Ureter (tissue), 1 donor: ENCODE results near the gene CNTNAP2. TPM values are rescaled to one million over a fixed set of nuclear protein-coding genes. Genes with fewer than 3 reads are reported as not detected.
"Not testable (repeated sequence)": the region's sequence is repeated elsewhere in the genome, so short reads cannot be mapped to it uniquely, and the experiment has no call there.

Source experiments
- DNase-seq: peaks from one replicate; pipeline ENCODE4 v3.0.0-alpha.2; 2020; ENCODE audit warnings: low spot score
- total RNA-seq: library from RNA; stranded (reverse); gene quantifications from one replicate; pipeline ENCODE4 v1.2.4, GENCODE V29; 2023
- donor health status: DM: yes; HTN: yes; CAD: no.

Gene CNTNAP2
- total RNA-seq, 1 donor from 2014 or later, result 0.21 TPM

- DNase-seq, result no peak
Observed at GRCh38 chr7:148022832-148023231, 1906.2 kb downstream of the CNTNAP2 start.

GRCh38 chr7:148026713-148027112 is 1910.1 kb downstream of the CNTNAP2 start:
- no peak for DNase-seq

GRCh38 chr7:148028165-148028564 is 1911.6 kb downstream of the CNTNAP2 start:
- no peak for DNase-seq

- no peak for DNase-seq
Observed at GRCh38 chr7:148031019-148031418, 1914.4 kb downstream of the CNTNAP2 start.

DNA sequence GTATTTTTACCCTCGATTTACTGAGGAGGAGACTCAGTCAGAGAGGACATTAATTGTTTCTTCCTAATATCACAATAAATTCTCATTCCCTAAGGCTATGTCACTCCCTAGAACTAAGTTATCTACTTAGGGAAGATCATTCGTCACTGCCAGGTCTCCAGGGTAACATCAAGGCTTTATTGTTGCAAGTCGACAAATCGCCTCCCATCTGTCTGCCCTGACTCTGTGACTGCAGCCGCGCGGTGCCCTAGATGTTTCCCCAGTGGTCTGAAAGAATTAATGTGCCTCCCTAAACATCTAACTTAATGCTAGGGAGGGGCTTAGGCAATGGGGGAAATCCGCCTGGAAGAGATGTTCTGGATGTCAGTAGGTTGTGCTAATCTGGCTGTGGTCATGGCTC is 1915.2 kb downstream of the CNTNAP2 start:
- DNase-seq, result no peak

DNA sequence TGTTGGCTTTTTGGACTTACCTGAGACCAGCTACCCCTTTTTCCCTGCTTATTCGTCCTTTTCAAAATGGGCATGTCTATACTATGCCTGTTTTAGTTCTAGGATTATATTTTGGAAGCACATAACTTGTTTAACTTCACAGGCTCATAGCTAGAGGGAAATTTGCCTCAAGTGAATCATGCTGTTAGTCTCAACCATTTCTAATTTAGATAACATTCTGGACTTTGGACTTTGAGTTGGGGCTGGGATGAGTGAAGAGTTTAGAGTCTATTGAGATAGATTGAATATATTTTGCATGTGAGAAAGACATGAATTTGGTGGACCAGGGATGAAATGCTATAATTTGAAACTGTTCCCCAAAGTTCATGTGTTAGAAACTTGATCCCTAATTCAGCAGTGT is 1919.3 kb downstream of the CNTNAP2 start:
- DNase-seq, result no peak

DNA sequence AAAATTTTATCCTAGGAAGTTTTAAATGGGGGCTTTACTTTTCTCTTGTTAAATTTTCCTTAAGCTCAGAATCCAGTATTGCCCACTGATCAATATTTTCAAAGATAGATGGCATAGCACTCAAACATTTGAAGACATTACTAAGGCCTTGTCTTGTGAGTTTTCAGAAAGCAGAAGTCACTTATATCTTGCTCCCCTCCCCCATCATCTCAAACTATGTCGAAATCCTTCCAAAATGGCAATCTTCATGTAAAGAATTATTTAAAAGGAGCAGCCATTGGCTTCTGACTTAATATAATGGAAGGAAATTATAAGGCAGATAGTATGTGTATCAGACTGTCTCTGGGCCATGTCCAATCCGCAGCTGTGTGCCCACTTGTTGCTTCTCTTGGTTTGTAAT is 1920.4 kb downstream of the CNTNAP2 start:
- DNase-seq, result no peak

- DNase-seq, result no peak
Observed at GRCh38 chr7:148041156-148041555, 1924.6 kb downstream of the CNTNAP2 start.

DNA sequence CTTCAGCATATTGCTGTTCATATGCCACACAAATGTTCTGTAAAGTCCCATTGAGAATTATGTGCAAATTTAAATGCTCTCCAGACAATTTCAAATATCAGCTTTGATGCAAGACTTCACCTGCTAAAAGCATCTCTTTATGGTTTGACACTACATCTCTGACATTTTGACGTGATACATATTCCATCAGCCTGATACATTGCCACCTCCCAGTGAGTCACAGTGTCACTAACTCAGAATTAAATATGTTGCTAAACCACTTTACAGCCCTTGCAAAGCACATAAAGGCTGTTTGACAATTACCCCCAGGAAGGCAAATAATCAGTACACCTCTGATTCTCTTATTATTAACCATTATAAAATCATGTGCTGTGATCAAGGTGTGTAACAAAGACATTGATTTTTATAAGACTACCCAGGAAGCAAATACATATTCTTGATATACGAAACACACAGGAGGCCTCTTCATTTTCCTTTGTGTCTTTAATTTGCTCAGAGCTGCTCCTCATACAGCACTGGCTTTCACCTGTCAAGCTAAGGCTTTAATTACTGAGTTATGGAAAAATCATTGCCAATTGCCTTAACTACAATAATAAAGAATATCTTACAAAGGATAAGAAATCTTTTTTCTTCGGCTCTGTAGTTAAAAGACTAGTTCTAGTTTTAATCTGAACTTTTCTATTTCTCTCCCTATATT is 1926.5 kb downstream of the CNTNAP2 start:
- no peak for DNase-seq

DNA sequence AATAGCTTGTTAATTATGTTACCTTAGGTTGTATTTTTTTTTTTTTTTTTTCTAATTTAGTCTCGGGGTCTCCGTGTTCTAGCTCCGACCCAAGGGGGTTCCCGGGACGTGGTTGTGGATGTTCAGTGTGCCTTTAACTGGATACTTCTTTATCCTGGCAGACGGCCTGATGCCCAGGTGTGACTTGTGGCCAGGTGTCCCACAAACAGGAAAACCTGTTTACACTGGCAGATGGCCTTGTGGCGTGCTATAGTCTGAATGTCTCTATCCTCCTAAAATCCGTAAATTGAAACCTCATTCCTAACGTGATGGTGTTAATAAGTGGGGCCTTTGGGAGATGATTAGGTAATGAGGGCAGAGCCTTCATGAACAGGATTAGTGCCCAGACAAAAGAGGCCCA is 1927.6 kb downstream of the CNTNAP2 start:
- DNase-seq, result no peak

DNA sequence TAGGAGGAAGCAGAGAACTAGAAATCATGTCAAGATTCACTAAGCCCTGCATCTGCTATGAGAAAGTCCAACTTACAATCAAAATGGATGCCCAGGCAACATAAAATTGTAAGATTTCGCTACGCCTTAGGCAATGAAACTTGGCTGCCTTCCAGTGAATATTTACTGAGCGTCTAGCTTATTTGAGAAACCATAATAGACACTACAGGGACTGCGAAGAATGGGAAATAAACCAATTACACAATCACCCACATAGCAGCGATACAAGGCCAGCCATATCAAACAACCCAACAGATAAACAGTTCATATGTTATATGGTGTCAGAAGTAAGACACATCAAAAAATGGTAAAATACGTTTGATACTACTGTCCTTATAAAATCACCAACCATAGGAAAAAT is 1928.9 kb downstream of the CNTNAP2 start:
- DNase-seq, result no peak

GRCh38 chr7:148049068-148049467 is 1932.5 kb downstream of the CNTNAP2 start:
- DNase-seq, result no peak

- no peak for DNase-seq
Observed at GRCh38 chr7:148050492-148051158, 1934.0 kb downstream of the CNTNAP2 start.

- DNase-seq, result no peak
Observed at GRCh38 chr7:148056406-148056805, 1939.8 kb downstream of the CNTNAP2 start.

DNA sequence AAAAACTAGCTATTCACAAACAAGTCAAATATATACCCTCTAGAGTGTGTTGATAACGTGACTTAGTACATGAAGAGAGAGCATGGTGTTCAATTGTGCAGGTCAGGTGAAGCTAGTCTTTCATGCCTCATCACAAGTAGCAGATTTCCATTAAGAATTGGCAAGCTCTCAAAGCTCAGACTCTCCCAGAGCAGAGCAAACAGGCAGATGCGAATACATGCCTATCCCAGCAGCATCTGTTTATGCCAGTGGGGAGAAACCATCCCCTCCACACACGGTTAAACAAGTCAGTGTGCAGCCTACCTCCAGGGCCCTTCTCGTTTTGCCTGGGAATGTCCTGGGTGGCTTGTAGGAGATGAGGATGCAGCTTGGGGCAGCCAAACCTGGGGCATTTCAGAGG is 1941.5 kb downstream of the CNTNAP2 start:
- DNase-seq, result no peak

GRCh38 chr7:148058753-148059152 is 1942.2 kb downstream of the CNTNAP2 start:
- DNase-seq, result no peak

GRCh38 chr7:148060724-148061123 is 1944.1 kb downstream of the CNTNAP2 start:
- DNase-seq, result no peak

DNA sequence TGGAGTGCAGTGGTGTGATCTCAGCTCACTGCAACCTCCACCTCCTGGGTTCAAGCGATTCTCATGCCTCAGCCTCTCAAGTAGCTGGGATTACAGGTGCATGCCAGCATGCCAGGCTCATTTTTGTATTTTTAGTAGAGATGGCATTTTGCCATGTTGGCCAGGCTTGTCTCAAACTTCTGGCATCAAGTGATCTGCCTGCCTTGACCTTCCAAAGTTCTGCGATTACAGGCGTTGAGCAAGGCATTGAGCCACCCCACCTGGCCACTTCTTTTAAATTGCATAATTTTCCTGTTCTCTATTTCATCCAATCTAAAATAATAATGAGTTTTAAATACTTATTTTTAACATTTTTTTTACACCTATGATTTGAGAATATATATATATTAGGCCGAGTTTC is 1961.5 kb downstream of the CNTNAP2 start:
- DNase-seq, result not testable (repeated sequence)

GRCh38 chr7:148079206-148080080 is 1962.8 kb downstream of the CNTNAP2 start:
- no peak for DNase-seq

GRCh38 chr7:148083448-148083847 is 1966.8 kb downstream of the CNTNAP2 start:
- no peak for DNase-seq

- DNase-seq, result peak; percentile 49
Observed at GRCh38 chr7:148084138-148084537, 1967.5 kb downstream of the CNTNAP2 start.

GRCh38 chr7:148091882-148092281 is 1975.3 kb downstream of the CNTNAP2 start:
- no peak for DNase-seq
